HG02610 (cell line): Measurements from ENCODE around the gene SCN9A.
A peak's percentile ranks its signal among the peaks of the same experiment; 100 is the strongest.
"Not testable (repeated sequence)": the region's sequence is repeated elsewhere in the genome, so short reads cannot be mapped to it uniquely, and the experiment has no call there.

Experiments used
- ATAC-seq: cut with Tn5 transposase; IDR thresholded peaks from one replicate; pipeline ENCODE4 v1.9.1; 2021; ENCODE audit warnings: mild to moderate bottlenecking, moderate library complexity; ENCODE audit not compliant: unreplicated experiment

SCN9A gene

GRCh38 chr2:166375195-166375735, 479 bp downstream of the SCN9A start:
- no peak for ATAC-seq

GRCh38 chr2:166373951-166374350, 1.8 kb downstream of the SCN9A start:
- ATAC-seq: no peak

GRCh38 chr2:166373539-166373938, 2.2 kb downstream of the SCN9A start:
- no peak for ATAC-seq

GRCh38 chr2:166373105-166373504, 2.6 kb downstream of the SCN9A start:
- ATAC-seq: no peak

GRCh38 chr2:166372046-166372445, 3.7 kb downstream of the SCN9A start:
- no peak for ATAC-seq

DNA sequence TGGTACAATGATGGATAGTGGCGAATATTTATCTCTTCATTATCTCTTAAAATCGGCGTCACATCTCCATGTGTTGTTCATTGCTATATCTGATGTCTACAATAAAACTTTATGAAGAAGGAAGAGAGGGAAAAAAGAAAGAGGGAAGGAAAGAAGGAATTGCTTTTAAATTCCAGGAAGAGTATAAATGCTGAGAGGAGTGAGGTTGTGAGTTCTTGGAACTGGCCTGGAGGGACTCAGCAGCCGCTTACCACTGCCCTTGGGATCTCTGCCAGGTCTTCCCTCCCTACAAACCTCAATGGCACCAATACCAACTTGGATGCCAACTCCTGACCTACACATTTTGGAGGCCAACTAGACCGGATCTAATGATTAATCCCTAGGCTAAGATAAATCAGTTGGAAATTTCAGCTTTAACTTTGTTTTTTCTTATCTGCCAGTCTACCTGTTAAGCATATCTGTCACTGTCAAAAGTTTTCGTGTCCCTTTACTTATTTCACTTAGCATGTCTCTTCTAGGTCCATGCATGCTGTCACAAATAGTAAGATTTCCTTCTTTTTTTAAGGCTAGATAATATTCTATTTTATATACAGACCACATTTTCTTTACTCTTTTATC, 9.8 kb downstream of the SCN9A start:
- ATAC-seq: no peak

- no peak for ATAC-seq
Observed at GRCh38 chr2:166365239-166365638, 10.5 kb downstream of the SCN9A start.

DNA sequence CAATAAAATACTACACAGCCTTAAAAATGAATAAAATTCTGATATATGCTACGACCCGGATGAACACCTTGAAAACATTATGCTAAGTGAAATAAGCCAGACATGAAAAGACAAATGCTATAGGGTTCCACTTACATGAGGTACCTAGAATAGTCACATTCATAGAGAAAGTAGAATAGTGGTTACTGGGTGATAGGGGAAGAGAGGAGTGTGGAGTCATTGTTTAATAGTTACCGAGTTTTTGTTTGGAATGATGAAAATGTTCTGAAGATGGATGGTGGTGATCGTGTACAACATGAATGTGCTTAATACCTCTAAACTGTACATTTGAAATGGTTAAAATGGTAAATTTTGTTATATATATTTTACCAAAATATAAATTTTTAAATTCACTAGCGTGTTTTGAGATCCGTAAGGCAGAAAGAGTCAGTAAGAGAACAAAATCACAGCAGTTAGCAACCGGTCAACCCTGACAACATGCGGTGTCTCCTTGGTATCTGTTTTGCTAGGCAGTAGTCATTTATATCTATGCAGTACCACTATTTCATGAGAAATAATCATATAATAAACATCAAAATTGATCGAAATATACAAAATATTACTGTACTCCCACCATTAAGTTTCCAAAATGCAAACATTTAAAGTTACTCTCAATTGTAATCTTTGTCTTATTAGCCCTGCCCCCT, 11.1 kb downstream of the SCN9A start:
- ATAC-seq: no peak

DNA sequence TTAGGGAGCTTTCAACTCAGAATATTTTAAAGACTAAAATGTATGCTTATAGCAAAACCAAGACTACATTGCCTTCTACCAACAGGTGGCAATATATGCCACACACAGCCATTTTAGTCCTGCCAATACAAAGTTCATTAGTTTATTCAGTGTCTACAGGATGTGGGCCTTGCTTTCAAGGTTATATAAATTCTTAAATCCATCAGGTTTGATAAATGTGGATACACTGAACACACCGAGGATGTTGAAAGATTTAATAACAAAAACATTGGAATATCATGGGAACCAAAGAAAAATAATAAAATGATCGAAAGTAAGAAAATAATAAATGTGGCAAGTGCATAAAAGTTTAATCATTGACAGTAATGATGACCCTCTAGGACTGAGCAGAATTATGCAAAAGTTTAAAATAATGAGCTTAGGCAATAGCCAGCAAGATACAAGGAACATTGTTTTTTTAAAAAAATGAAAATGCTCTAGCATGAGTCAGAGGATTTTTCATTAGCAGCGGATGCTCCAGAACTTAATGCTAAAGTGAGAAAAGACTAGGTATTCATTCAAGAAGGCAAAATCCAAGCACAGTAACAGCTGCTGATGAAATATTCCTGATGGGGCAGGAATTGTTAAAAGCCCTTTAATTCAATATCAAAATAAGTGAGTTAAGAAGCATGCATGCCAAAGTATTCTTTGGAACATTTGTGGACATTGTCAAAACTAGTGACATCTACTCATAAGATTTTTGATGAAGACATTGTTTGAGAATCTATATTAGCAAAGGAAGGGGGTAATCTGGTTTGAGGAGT, 14.2 kb downstream of the SCN9A start:
- no peak for ATAC-seq

DNA sequence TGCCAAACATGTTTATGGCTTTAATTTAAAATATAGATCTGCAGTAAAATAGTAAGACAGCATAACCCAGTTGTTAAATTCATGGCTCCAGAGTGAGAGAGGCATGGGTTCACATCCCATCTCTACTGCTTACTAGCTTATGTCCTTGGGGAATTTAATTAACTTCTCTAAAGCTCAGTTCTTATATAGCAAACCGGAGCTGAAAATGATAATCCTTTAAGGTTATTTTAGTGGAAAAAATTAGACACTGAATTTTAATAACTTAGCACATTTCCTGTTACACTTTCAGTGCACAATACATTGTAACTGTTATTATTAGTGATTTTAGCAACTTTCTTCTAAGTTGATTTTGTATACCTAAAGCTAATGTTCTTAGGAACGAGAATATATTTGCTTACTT, 14.8 kb downstream of the SCN9A start:
- no peak for ATAC-seq

- no peak for ATAC-seq
Observed at GRCh38 chr2:166360426-166360825, 15.3 kb downstream of the SCN9A start.

- not testable (repeated sequence) for ATAC-seq
Observed at GRCh38 chr2:166357950-166358321, 17.8 kb downstream of the SCN9A start.

- no peak for ATAC-seq
Observed at GRCh38 chr2:166357068-166357949, 18.4 kb downstream of the SCN9A start.

DNA sequence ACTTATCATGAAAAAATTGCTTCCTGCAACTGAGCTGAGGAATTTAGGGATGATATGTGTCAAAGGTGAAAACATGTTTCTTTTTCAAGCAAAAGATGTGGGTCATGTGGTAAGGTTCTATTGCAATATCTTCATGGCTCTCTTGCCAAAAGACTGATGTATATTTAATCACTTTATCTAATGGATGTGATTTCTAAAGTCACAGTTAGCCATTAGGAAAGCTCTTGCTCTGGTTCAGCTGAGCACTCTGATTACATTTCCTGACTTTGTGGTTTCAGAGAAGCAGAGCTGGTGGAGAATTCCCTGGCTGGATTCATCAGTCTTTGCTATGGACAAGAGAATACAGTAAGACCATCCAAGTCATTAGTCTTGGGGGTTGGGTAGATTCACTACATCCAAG, 24.4 kb downstream of the SCN9A start:
- ATAC-seq: no peak

DNA sequence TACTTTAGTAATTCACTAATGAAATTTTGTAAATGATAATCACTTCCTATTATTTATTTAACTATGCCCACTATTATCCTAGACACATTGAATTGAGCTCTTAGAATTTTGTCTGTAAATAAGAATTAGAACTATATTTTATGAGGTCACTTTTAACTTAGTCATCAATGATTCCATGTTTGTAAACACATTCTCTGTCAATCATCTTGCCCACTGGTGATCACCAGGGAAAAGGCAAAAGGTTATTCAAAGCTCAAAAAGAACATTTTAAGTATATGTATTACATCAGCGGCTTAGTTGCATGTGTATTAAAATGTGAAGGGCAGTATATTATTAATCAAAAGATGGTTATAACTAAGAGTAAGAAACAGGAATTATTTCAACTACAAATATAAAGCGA, 25.2 kb downstream of the SCN9A start:
- ATAC-seq: no peak

DNA sequence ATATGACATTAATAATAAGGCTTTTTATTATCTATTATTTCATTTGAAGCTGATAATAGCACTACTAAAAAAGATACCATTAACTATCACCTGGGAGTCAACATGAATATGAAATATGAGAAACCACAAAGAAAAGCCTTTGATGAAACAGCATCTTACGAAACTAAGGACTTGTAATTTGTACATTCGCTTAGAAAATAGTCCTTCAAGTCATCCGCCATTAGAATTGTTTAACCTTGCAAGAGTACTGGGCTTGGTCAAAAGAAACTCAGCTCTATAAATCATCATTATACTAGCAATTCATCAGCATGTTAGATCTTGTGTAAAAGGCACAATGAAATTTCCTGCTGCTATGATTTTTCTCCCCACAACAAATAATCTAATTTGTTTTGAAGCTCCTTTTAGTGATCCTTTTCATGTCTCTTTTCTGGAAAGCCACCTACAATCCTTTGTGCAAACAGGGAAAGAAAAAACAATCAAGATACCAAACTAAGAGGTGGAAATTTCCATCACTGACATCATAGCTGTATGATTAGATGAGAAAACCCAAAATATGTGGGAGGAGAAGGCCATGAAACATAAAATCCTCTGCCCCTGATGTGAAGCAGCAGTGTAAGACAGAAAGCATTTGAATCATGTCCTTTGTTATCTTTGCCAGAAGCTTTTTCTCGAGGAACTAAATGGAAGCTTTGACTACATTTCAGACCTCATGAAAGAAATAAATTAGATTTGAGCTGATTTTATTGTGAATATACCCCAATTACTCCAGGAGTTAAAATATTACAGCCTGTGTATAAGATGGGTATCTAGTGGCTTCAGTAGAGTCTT, 31.2 kb downstream of the SCN9A start:
- ATAC-seq: no peak

- peak; percentile 71 for ATAC-seq
Observed at GRCh38 chr2:166343467-166343866, 32.3 kb downstream of the SCN9A start.

DNA sequence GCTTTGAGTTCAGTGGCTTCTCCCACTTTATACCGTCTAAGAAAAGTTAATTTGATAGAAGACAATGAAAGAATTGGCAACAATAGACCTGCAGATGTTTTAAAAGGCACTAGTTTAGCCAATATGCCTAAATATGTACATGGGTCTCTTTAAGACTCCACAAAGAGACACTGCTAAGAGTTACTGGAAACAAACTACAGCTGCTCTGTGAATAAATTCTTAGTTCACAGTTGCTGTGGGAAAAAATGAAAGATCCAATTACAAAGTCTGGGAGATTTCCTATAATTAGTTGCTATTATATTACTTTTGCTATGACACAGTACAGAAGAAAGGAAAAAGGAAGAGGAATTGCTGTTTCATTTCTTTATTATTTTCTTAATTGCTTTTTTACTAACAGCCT, 34.3 kb downstream of the SCN9A start:
- ATAC-seq: no peak

- no peak for ATAC-seq
Observed at GRCh38 chr2:166338831-166339339, 36.9 kb downstream of the SCN9A start.

GRCh38 chr2:166337932-166338331, 37.8 kb downstream of the SCN9A start:
- no peak for ATAC-seq
